NCI-H524 (cell line): ENCODE measurements around the gene PRSS12.
"Not testable (repeated sequence)": the region's sequence is repeated elsewhere in the genome, so short reads cannot be mapped to it uniquely, and the experiment has no call there.

Experiments used
- DNase-seq, 2 experiments: peaks; one replicate each; lab custom pipeline; 2025; lab: John Stamatoyannopoulos, UW

Gene PRSS12, protein sequence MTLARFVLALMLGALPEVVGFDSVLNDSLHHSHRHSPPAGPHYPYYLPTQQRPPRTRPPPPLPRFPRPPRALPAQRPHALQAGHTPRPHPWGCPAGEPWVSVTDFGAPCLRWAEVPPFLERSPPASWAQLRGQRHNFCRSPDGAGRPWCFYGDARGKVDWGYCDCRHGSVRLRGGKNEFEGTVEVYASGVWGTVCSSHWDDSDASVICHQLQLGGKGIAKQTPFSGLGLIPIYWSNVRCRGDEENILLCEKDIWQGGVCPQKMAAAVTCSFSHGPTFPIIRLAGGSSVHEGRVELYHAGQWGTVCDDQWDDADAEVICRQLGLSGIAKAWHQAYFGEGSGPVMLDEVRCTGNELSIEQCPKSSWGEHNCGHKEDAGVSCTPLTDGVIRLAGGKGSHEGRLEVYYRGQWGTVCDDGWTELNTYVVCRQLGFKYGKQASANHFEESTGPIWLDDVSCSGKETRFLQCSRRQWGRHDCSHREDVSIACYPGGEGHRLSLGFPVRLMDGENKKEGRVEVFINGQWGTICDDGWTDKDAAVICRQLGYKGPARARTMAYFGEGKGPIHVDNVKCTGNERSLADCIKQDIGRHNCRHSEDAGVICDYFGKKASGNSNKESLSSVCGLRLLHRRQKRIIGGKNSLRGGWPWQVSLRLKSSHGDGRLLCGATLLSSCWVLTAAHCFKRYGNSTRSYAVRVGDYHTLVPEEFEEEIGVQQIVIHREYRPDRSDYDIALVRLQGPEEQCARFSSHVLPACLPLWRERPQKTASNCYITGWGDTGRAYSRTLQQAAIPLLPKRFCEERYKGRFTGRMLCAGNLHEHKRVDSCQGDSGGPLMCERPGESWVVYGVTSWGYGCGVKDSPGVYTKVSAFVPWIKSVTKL

DNA sequence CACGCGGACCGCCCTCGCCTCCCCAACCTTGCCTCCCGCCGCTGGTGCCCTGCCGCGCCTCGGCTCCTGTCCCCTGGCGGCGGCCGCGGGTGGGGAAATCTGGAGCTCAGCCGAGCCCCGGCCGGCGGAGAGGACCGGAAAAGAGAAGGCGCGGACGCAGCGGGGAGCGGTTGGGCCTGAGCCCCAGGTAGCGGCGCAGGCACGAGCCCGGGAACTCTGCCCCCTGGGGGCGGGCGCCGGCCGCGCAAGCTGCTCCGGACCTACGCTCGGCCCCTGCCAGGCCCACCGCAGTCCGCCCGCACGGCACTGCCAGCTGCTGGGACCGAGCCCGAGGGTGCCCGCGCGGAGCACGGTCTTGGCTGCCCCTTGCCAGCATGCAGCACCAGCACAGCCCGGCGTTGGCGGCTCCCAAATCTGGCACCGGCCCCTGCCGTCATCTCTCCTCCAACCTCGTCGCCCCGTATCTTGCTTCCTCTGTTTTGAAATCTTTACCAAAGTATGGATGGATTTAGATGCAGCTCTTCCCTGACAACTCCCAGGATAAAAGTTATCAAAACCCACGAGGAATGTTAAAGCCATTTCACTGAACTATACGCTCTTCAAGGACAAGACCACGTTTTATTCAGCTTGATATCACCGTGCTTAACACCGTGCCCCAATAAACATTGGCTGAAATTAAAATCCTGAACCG, at the start of gene PRSS12:
PRSS12 (minus strand) TSS at position 161 of the 691 bp plus-strand sequence. CDS start 283 bp downstream, outside the sequence.
- peak; percentile 39 to 53 for DNase-seq

DNA sequence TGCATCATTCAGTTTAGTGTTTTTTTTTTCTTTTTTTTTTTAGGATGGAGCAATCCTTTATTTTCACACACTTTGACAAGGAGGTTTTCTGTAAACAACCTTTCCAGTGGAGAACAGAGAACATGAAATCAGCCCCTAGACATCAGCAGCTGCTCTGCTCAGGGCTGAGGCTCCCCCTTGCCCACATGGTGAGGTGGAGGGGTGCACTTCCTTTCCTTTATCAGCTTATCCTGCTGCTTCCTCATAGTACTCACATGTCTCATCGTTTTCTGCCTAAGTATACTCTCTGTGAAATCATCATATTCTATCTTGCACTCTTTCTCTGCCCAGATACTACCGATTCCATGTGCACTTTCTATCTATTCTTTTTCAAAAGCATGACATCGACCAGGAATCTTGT, 47.6 kb upstream of the PRSS12 start:
- DNase-seq = peak in 1 of 2 experiments; percentile 48

GRCh38 chr4:118399883-118400282, 47.1 kb upstream of the PRSS12 start:
- peak; percentile 79 to 83 for DNase-seq

GRCh38 chr4:118398226-118399090, 45.7 kb upstream of the PRSS12 start:
- DNase-seq = peak in 1 of 2 experiments; percentile 20

- DNase-seq = peak in 1 of 2 experiments; percentile 59
Observed at GRCh38 chr4:118397623-118397979, 44.8 kb upstream of the PRSS12 start.

- no peak for DNase-seq
Observed at GRCh38 chr4:118396881-118397622, 44.2 kb upstream of the PRSS12 start.

- DNase-seq = no peak
Observed at GRCh38 chr4:118395057-118395644, 42.3 kb upstream of the PRSS12 start.

DNA sequence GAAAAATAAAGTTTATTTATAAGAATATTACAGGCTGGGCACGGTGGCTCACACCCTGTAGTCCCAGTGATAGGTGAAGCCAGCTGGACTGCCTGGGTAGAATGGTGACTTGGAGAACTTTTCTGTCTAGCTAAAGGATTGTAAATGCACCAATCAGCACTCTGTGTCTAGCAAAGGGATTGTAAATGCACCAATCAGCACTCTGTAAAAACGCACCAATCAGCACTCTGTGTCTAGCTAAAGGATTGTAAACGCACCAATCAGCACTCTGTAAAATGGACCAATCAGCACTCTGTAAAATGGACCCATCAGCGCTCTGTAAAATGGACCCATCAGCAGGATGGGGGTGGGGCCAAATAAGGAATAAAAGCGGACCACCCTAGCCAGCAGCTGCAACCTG, 39.7 kb upstream of the PRSS12 start:
- DNase-seq = not testable (repeated sequence)

DNA sequence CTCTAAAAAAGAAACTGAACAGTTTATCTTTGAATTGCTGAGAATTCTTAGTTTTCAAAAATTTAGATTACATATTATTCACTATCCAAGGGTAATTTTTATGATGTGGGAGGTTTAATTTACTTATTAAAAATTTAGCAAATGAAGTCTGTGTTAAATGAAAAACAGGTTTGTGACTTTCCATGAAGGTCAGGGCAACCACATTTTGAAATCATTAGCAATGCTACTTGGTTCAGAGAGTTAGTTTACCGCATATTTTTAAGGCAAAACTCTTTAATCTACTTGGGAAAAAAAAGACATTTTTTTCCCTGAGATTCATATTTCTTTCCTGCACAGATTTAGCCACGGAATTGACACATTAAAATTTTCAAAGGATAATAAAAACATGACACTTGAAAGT, 37.3 kb upstream of the PRSS12 start:
- no peak for DNase-seq

GRCh38 chr4:118389721-118390120, 36.9 kb upstream of the PRSS12 start:
- no peak for DNase-seq

DNA sequence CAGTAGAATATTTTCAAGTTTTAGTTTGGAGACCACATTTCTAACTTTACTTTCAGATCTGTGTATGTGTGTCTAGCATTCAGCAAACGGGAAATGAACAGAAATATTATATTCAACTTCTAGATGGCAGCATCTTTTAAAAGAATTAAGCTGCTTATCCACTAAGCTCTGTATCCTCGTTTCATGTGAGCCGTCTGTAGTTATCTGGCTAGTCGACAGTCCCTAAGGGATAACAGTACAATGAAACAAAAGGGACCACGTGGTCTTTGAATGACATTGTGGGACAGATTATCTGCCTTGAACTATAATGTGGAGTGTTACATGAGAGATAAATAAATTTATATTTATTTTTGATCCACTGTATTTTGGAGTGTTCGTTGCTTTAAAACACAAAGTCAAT, 35.8 kb upstream of the PRSS12 start:
- DNase-seq = peak in 1 of 2 experiments; percentile 62

- DNase-seq = no peak
Observed at GRCh38 chr4:118381902-118382301, 29.1 kb upstream of the PRSS12 start.

- DNase-seq = no peak
Observed at GRCh38 chr4:118373614-118374255, 20.9 kb upstream of the PRSS12 start.

DNA sequence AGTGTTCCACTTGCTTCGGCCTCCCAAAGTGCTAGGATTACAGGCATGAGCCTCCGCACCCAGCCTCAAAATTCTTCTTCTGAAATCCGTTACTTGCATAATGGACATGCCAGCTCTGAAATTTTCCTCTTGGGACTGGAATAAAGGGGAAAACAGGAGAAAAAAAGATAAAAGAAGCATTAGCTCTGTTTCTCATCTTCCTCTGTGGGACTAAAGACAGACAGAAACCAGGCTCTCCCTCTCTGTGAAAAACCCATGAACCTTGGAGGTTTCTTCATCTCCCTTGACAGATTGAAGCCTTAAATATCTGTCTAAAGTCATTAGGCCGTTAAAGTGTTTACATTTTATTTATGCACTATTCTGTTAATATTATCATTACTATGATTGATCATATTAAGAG, 19.4 kb upstream of the PRSS12 start:
- DNase-seq = no peak

DNA sequence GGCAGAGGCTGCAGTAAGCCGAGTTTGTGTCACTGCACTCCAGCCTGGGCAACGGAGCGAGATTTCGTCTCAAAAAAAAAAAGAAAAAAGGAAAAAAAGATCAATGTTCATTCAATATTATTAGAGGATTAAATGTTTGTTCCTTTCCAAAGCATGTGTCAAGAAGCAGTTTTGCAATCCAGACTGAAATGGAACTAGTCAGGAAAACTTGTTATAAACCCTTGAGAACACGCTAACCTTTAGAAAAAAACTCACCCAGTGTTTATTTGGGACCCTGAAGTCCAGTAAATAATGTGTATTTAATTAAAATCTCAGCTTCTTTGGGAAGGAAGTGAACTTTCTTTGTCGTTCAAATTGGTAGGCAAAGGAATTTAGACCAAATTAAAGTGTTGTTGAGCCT, 16.4 kb upstream of the PRSS12 start:
- DNase-seq = no peak

- no peak for DNase-seq
Observed at GRCh38 chr4:118367872-118368271, 15.1 kb upstream of the PRSS12 start.

DNA sequence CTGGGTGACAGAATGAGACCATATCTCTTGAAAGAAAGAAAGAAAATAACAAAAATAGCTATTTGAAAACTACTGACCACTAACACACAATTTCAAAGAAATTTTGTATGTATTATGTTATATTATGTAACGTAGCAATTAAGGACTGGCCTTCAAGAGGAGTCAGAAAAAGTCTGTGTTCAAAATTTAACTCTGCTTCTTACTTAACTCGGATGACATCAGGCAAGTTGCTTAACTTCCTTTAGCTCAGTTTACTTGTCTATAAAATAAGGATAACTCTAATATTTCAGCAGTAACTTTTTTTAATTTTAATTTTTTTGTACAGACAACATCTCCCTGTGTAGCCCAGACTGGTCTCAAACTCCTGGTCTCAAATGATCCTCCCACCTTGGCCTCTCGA, 14.6 kb upstream of the PRSS12 start:
- no peak for DNase-seq

DNA sequence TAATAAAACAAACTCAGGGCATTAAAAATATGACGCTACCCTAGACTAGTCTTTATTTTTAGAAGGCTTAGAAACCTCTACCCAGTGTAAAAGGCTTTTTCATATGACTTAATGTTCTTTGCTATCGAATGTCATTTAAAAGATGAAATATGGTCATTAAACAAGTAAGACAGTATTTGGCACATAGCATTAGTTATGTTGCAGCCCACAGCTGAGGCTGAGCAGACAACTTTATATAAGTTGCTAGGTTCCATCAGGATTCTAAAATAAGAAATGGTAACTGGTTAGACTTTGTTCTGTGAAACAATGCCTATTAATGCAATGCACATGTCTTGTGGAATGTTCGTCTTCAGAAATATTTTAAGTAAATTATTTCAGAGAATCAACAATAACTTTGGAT, 10.4 kb upstream of the PRSS12 start:
- DNase-seq = no peak

GRCh38 chr4:118361192-118361591, 8.4 kb upstream of the PRSS12 start:
- no peak for DNase-seq

GRCh38 chr4:118360106-118360505, 7.3 kb upstream of the PRSS12 start:
- DNase-seq = no peak
